Endodermal cell (in vitro differentiated cells): Measurements from ENCODE around the gene RAB3B. TPM values are rescaled to one million over a fixed set of nuclear protein-coding genes. Genes with fewer than 3 reads are reported as not detected.
A peak's percentile ranks its signal among the peaks of the same experiment; 100 is the strongest.

Experiments used
- DNase-seq: peaks from one replicate; pipeline ENCODE4 v3.0.0-alpha.2; 2017
- H3K27ac ChIP-seq: 2 replicates; pipeline ENCODE4 v1.5.1; 2013; ENCODE audit warnings: mild to moderate bottlenecking, low read depth, low read length, moderate library complexity
- H3K27me3 ChIP-seq: 2 replicates; pipeline ENCODE4 v1.6.1; 2013; ENCODE audit warnings: mild to moderate bottlenecking, low read length, moderate library complexity; ENCODE audit not compliant: insufficient read depth, control insufficient read depth, poor library complexity, severe bottlenecking
- H3K36me3 ChIP-seq: 2 replicates; pipeline ENCODE4 v1.7.0; 2013; ENCODE audit warnings: mild to moderate bottlenecking, low read length, moderate library complexity; ENCODE audit not compliant: control insufficient read depth, insufficient read depth
- H3K4me1 ChIP-seq: one replicate; pipeline ENCODE4 v1.7.0; 2013; ENCODE audit warnings: low read length; ENCODE audit not compliant: control insufficient read depth, insufficient read depth
- H3K4me3 ChIP-seq: 2 replicates; pipeline ENCODE4 v1.5.1; 2013; ENCODE audit warnings: mild to moderate bottlenecking, low read length, moderate library complexity
- H3K9ac ChIP-seq: 2 replicates; pipeline ENCODE4 v1.6.1; 2013; ENCODE audit warnings: mild to moderate bottlenecking, low read length, moderate library complexity; ENCODE audit not compliant: poor library complexity, severe bottlenecking; ENCODE audit errors: extremely low read depth
- H3K9me3 ChIP-seq: 2 replicates; pipeline ENCODE4 v1.6.1; 2013; ENCODE audit warnings: mild to moderate bottlenecking, low read length, moderate library complexity; ENCODE audit not compliant: control insufficient read depth
- H3K27ac Mint-ChIP-seq: 2 replicates; pipeline ENCODE4 v1.8.0; 2020; ENCODE audit warnings: mixed read lengths
- H3K27me3 Mint-ChIP-seq: 2 replicates; pipeline ENCODE4 v1.8.0; 2021; ENCODE audit warnings: mild to moderate bottlenecking, mixed read lengths; ENCODE audit not compliant: insufficient read depth
- H3K36me3 Mint-ChIP-seq: 2 replicates; pipeline ENCODE4 v1.8.0; 2020; ENCODE audit warnings: low read depth, mixed read lengths
- H3K4me1 Mint-ChIP-seq: 2 replicates; pipeline ENCODE4 v1.8.0; 2020; ENCODE audit warnings: mixed read lengths
- H3K4me3 Mint-ChIP-seq: 2 replicates; pipeline ENCODE4 v1.8.0; 2020; ENCODE audit warnings: mild to moderate bottlenecking, moderate library complexity, mixed read lengths
- H3K9me3 Mint-ChIP-seq: 2 replicates; pipeline ENCODE4 v1.8.0; 2020; ENCODE audit warnings: mild to moderate bottlenecking, mixed read lengths
- WGBS, 2 experiments: methylation state at CpG; one replicate each; pipeline versions ENCODE4 v1.1.5 to v1.1.7; 2013; ENCODE audit warnings: missing lambda C conversion rate in 2 of 2, mixed read lengths in 1 of 2; ENCODE audit not compliant: insufficient coverage in 1 of 2, insufficient read length in 1 of 2; 5-methylcytosine and 5-hydroxymethylcytosine counted together
- total RNA-seq, 2 donors: library from RNA; stranded (reverse); fragmentation: NEBNext Ultra II Directional in 1 of 2; extraction: Animal tissue kit (Norgen Biotek cat#: 25700) in 1 of 2; gene quantifications; 2 replicates in 1 of 2; 3 replicates in 1 of 2; pipeline ENCODE4 v1.2.1, GENCODE V29; 2021
- TF ChIP-seq, protein P1 (sequence below): fragments of 200-600 bp; sonication (generic); conservative IDR thresholded peaks from 2 replicates; pipeline ENCODE4 v1.5.0; 2021; ENCODE audit warnings: antibody characterized with exemption, mild to moderate bottlenecking

RAB3B gene
- total RNA-seq, 2 donors from 2014 or later = 58.1 to 66.0 TPM

DNA sequence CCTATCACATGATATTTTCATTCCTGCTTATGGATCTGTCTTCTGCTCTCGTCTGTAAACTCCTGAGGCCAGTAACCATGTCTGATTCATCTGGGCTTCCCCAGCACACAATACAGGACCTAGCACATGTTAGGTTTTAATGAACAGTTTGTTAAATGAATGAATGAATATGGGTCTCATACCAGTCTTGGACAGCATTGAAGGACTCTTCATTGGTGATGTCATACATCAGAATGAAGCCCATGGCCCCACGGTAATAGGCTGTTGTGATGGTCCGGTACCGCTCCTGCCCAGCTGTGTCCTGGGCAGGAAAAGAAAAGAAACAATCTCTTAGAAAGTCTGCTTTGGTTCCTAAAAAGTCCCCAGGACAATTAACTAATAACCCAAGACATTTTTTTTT lies 53.4 kb downstream of the RAB3B start:
- H3K9me3 Mint-ChIP-seq = peaks cover 13% of the 10 kb centered on the region
- no peak overlapping the region for H3K27ac ChIP-seq
- no peaks in the 10 kb centered on the region for H3K4me1 ChIP-seq
- H3K27me3 ChIP-seq = no peaks in the 10 kb centered on the region
- DNase-seq = no peak
- no peak overlapping the region for H3K4me3 Mint-ChIP-seq
- TF ChIP-seq, protein P1, sequence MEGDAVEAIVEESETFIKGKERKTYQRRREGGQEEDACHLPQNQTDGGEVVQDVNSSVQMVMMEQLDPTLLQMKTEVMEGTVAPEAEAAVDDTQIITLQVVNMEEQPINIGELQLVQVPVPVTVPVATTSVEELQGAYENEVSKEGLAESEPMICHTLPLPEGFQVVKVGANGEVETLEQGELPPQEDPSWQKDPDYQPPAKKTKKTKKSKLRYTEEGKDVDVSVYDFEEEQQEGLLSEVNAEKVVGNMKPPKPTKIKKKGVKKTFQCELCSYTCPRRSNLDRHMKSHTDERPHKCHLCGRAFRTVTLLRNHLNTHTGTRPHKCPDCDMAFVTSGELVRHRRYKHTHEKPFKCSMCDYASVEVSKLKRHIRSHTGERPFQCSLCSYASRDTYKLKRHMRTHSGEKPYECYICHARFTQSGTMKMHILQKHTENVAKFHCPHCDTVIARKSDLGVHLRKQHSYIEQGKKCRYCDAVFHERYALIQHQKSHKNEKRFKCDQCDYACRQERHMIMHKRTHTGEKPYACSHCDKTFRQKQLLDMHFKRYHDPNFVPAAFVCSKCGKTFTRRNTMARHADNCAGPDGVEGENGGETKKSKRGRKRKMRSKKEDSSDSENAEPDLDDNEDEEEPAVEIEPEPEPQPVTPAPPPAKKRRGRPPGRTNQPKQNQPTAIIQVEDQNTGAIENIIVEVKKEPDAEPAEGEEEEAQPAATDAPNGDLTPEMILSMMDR = no peak
- H3K27me3 Mint-ChIP-seq = no peaks in the 10 kb centered on the region
- peaks cover 15% of the 10 kb centered on the region for H3K9me3 ChIP-seq
- no peak overlapping the region for H3K9ac ChIP-seq
- peak overlapping the region; percentile 72 for H3K27ac Mint-ChIP-seq
- H3K4me3 ChIP-seq = no peak overlapping the region
- WGBS, 2 experiments = 96 to 100% methylated on average over 1 to 4 of the region's 4 CpGs
- H3K36me3 ChIP-seq = peaks cover 79% of the 10 kb centered on the region
- H3K4me1 Mint-ChIP-seq = no peaks in the 10 kb centered on the region
- peaks cover 66% of the 10 kb centered on the region for H3K36me3 Mint-ChIP-seq

GRCh38 chr1:51936531-51936930 lies 54.0 kb downstream of the RAB3B start:
- no peak overlapping the region for H3K4me3 ChIP-seq
- no peaks in the 10 kb centered on the region for H3K4me1 ChIP-seq
- Mint-ChIP-seq H3K4me1 (no peaks in the 10 kb centered on the region), H3K36me3 (peaks cover 66% of the 10 kb centered on the region), H3K4me3 (no peak overlapping the region), H3K27ac (peak overlapping the region; percentile 0), H3K27me3 (no peaks in the 10 kb centered on the region), H3K9me3 (peaks cover 7% of the 10 kb centered on the region)
- no peaks in the 10 kb centered on the region for H3K27me3 ChIP-seq
- WGBS, 2 experiments = 85 to 93% methylated on average over 3 to 4 of the region's 4 CpGs
- TF ChIP-seq, protein P1 = no peak
- no peak overlapping the region for H3K27ac ChIP-seq
- H3K9me3 ChIP-seq = peaks cover 9% of the 10 kb centered on the region
- no peak for DNase-seq
- H3K9ac ChIP-seq = no peak overlapping the region
- H3K36me3 ChIP-seq = peaks cover 79% of the 10 kb centered on the region

- Histone ChIP-seq H3K36me3 (peaks cover 70% of the 10 kb centered on the region), H3K9ac (no peak overlapping the region), H3K4me1 (no peaks in the 10 kb centered on the region), H3K9me3 (no peaks in the 10 kb centered on the region), H3K27ac (no peak overlapping the region), H3K4me3 (no peak overlapping the region), H3K27me3 (no peaks in the 10 kb centered on the region)
- 97% methylated on average over 1 of the region's 1 CpG; no CpG with 5 or more reads in 1 of the 2 experiments for WGBS, 2 experiments
- no peaks in the 10 kb centered on the region for H3K9me3 Mint-ChIP-seq
- no peaks in the 10 kb centered on the region for H3K27me3 Mint-ChIP-seq
- TF ChIP-seq, protein P1 = no peak
- no peak overlapping the region for H3K27ac Mint-ChIP-seq
- no peaks in the 10 kb centered on the region for H3K4me1 Mint-ChIP-seq
- no peak overlapping the region for H3K4me3 Mint-ChIP-seq
- DNase-seq = no peak
- peaks cover 60% of the 10 kb centered on the region for H3K36me3 Mint-ChIP-seq
Observed at GRCh38 chr1:51933344-51933743, 57.2 kb downstream of the RAB3B start.
